ENCODE data around the gene ROS1.

The ROS1 gene

GRCh38 chr6:117290173-117290846 lies 135.4 kb downstream of the ROS1 start:
- TF ChIP-seq POLR2A (IDR thresholded peaks at IDR 0.05; ENCODE audit: low read length) (no peak), GATA1 (IDR thresholded peaks at IDR 0.05; ENCODE audit: low read depth, low read length) (no peak)
- no peak for DNase-seq

GRCh38 chr6:117288083-117288715 lies 137.5 kb downstream of the ROS1 start:
- TF ChIP-seq GATA1 (IDR thresholded peaks at IDR 0.05; ENCODE audit: low read depth, low read length) (no peak), POLR2A (IDR thresholded peaks at IDR 0.05; ENCODE audit: low read length) (no peak)
- no peak for DNase-seq

GRCh38 chr6:117280922-117281321 lies 144.8 kb downstream of the ROS1 start:
- TF ChIP-seq GATA1 (IDR thresholded peaks at IDR 0.05; ENCODE audit: low read depth, low read length) (no peak), POLR2A (IDR thresholded peaks at IDR 0.05; ENCODE audit: low read length) (no peak)
- DNase-seq = no peak

GRCh38 chr6:117276778-117277316 lies 148.9 kb downstream of the ROS1 start:
- no peak for DNase-seq
- no peak for TF ChIP-seq POLR2A (IDR thresholded peaks at IDR 0.05; ENCODE audit: low read length)
- no peak for TF ChIP-seq GATA1 (IDR thresholded peaks at IDR 0.05; ENCODE audit: low read depth, low read length)

GRCh38 chr6:117275711-117276110 lies 150.0 kb downstream of the ROS1 start:
- TF ChIP-seq GATA1 (IDR thresholded peaks at IDR 0.05; ENCODE audit: low read depth, low read length) = no peak
- no peak for TF ChIP-seq POLR2A (IDR thresholded peaks at IDR 0.05; ENCODE audit: low read length)
- DNase-seq = no peak

- DNase-seq = no peak
- no peak for TF ChIP-seq GATA1 (IDR thresholded peaks at IDR 0.05; ENCODE audit: low read depth, low read length)
- TF ChIP-seq POLR2A (IDR thresholded peaks at IDR 0.05; ENCODE audit: low read length) = no peak
Observed at GRCh38 chr6:117275205-117275604, 150.5 kb downstream of the ROS1 start.

- TF ChIP-seq GATA1 (IDR thresholded peaks at IDR 0.05; ENCODE audit: low read depth, low read length) (no peak), POLR2A (IDR thresholded peaks at IDR 0.05; ENCODE audit: low read length) (no peak)
- no peak for DNase-seq
Observed at GRCh38 chr6:117272891-117273290, 152.9 kb downstream of the ROS1 start.

- no peak for DNase-seq
- TF ChIP-seq POLR2A (IDR thresholded peaks at IDR 0.05; ENCODE audit: low read length) = no peak
- no peak for TF ChIP-seq GATA1 (IDR thresholded peaks at IDR 0.05; ENCODE audit: low read depth, low read length)
Observed at GRCh38 chr6:117272032-117272866, 153.5 kb downstream of the ROS1 start.

- no peak for TF ChIP-seq GATA1 (IDR thresholded peaks at IDR 0.05; ENCODE audit: low read depth, low read length)
- no peak for TF ChIP-seq POLR2A (IDR thresholded peaks at IDR 0.05; ENCODE audit: low read length)
- DNase-seq = no peak
Observed at GRCh38 chr6:117270843-117271507, 154.8 kb downstream of the ROS1 start.

GRCh38 chr6:117270055-117270842 lies 155.5 kb downstream of the ROS1 start:
- DNase-seq = no peak

GRCh38 chr6:117269638-117270054 lies 156.1 kb downstream of the ROS1 start:
- TF ChIP-seq GATA1 (IDR thresholded peaks at IDR 0.05; ENCODE audit: low read depth, low read length) = no peak
- TF ChIP-seq POLR2A (IDR thresholded peaks at IDR 0.05; ENCODE audit: low read length) = no peak
- no peak for DNase-seq

More at GRCh38 chr6:117270055-117270842, 155.5 kb downstream of the ROS1 start:
- no peak for TF ChIP-seq GATA1 (IDR thresholded peaks at IDR 0.05; ENCODE audit: low read depth, low read length)

GRCh38 chr6:117268924-117269323 lies 156.8 kb downstream of the ROS1 start:
- DNase-seq = no peak
- TF ChIP-seq GATA1 (IDR thresholded peaks at IDR 0.05; ENCODE audit: low read depth, low read length) = no peak
- TF ChIP-seq POLR2A (IDR thresholded peaks at IDR 0.05; ENCODE audit: low read length) = no peak

Measured in erythroblast (primary cell).